Gastrocnemius medialis (tissue), 4 donors: Measurements from ENCODE around the gene PALS2. TPM values are rescaled to one million over a fixed set of nuclear protein-coding genes. Genes with fewer than 3 reads are reported as not detected.

Experiments used
- ATAC-seq, 2 donors: fragments of 150-250 bp; one replicate each; pipeline ENCODE4 v1.9.1; 2016
- DNase-seq, 2 donors: peaks; one replicate each; pipeline ENCODE4 v3.0.0-alpha.2; 2019
- H3K27ac ChIP-seq, 4 donors: fragments of 200-600 bp; sonication (generic); 1 replicate in 1 of 4; 2 replicates in 3 of 4; pipeline ENCODE4 v1.5.1; 2016 to 2018; ENCODE audit warnings: mild to moderate bottlenecking in 2 of 4, moderate library complexity in 1 of 4
- H3K27me3 ChIP-seq, 3 donors: fragments of 200-600 bp; sonication (generic) in 2 of 3; 1 replicate in 1 of 3; 2 replicates in 2 of 3; pipeline versions ENCODE4 v1.5.1 to v1.6.0; 2016 to 2019; ENCODE audit warnings: mild to moderate bottlenecking in 1 of 3, moderate library complexity in 1 of 3
- H3K36me3 ChIP-seq, 2 donors: fragments of 200-600 bp; sonication (generic) in 1 of 2; one replicate each; pipeline ENCODE4 v1.5.1; 2017 to 2018
- H3K4me1 ChIP-seq, 2 donors: fragments of 200-600 bp; sonication (generic) in 1 of 2; one replicate each; pipeline ENCODE4 v1.5.1; 2016 to 2017; ENCODE audit warnings: mild to moderate bottlenecking in 2 of 2
- H3K4me3 ChIP-seq, 4 donors: fragments of 200-600 bp; sonication (generic) in 3 of 4; 1 replicate in 1 of 4; 2 replicates in 3 of 4; pipeline ENCODE4 v1.5.1; 2016 to 2019; ENCODE audit warnings: mild to moderate bottlenecking in 2 of 4
- H3K9me3 ChIP-seq, 3 donors: fragments of 200-600 bp; sonication (generic) in 2 of 3; 1 replicate in 1 of 3; 2 replicates in 2 of 3; pipeline ENCODE4 v1.5.1; 2016 to 2019
- CTCF ChIP-seq, 5 experiments: fragments of 450-650 bp in 3 of 5; fragments of 200-600 bp in 2 of 5; sonication (generic) in 2 of 5; IDR thresholded peaks in 4 of 5; conservative IDR thresholded peaks in 1 of 5; 1 replicate in 4 of 5; 2 replicates in 1 of 5; pipeline ENCODE4 v1.5.1; 2016 to 2019; ENCODE audit warnings: antibody characterized with exemption in 5 of 5, mild to moderate bottlenecking in 3 of 5, moderate library complexity in 3 of 5
- POLR2A ChIP-seq, 2 donors: fragments of 450-650 bp; IDR thresholded peaks; one replicate each; pipeline ENCODE4 v1.6.1; 2017; ENCODE audit warnings: antibody characterized with exemption in 2 of 2, mild to moderate bottlenecking in 2 of 2, moderate library complexity in 2 of 2
- in situ Hi-C, 4 donors: fragments of 200-750 bp; cut with MboI; loops; one replicate each; pipeline versions ENCODE4 v1.15.0 to v1.8.0; 2017; ENCODE audit warnings: low sequenced_read_pairs in 4 of 4
- intact Hi-C: fragments of 100-400 bp; cut with DNase I; formaldehyde crosslinking; loops from one replicate; pipeline ENCODE4 v1.15.1; 2023; ENCODE audit warnings: low total_unique reads
- total RNA-seq, 4 donors: library from RNA; depleted of rRNA; stranded (reverse); fragments of >200 nt; gene quantifications; one replicate each; pipeline versions ENCODE4 v1.1.0 to v1.2.3, GENCODE V29; 2016

The PALS2 gene
- total RNA-seq, 4 donors from 2014 or later, result 11.2 to 17.3 (median 12.4) TPM

GRCh38 chr7:24572393-24572996 lies 757 bp upstream of the PALS2 start:
- Histone ChIP-seq H3K36me3 (no peaks in the 10 kb centered on the region), H3K9me3 (no peaks in the 10 kb centered on the region), H3K4me3 (peak overlapping the region; percentile 70 to 96 (median 84)), H3K27me3 (no peaks in the 10 kb centered on the region), H3K27ac (peak overlapping the region; percentile 95 to 97 (median 96)), H3K4me1 (peaks cover 19 to 30% of the 10 kb centered on the region in 2 donors)
- peak; percentile 38 to 39 for ATAC-seq
- peak; percentile 35 to 36 for DNase-seq
- TF ChIP-seq POLR2A (IDR thresholded peaks at IDR 0.05) (no peak), CTCF (IDR thresholded peaks at IDR 0.05 in 4 of 5, conservative IDR thresholded peaks at IDR 0.05 in 1 of 5) (no peak)
- in situ Hi-C loops, result loop anchor here in 1 of 4 donors (10.0 kb wide), 1 partner anchor 92 kb away; no protein-coding TSS in a partner anchor
- intact Hi-C loops, result loop anchor here (5.0 to 10.0 kb wide), 2 partner anchors 170 to 522 kb away; no protein-coding TSS in a partner anchor

- Histone ChIP-seq H3K9me3 (no peaks in the 10 kb centered on the region), H3K36me3 (no peaks in the 10 kb centered on the region), H3K4me3 (peak overlapping the region; percentile 70 to 96 (median 84)), H3K4me1 (peaks cover 25 to 39% of the 10 kb centered on the region in 2 donors), H3K27ac (peak overlapping the region; percentile 95 to 97 (median 96)), H3K27me3 (no peaks in the 10 kb centered on the region)
- DNase-seq (peak; percentile 20 to 26), ATAC-seq (peak; percentile 53 to 67)
- no peak for TF ChIP-seq CTCF (IDR thresholded peaks at IDR 0.05 in 4 of 5, conservative IDR thresholded peaks at IDR 0.05 in 1 of 5)
- TF ChIP-seq POLR2A (IDR thresholded peaks at IDR 0.05), result no peak
- in situ Hi-C loops (loop anchor here in 1 of 4 donors (10.0 kb wide), 1 partner anchor 91 kb away; no protein-coding TSS in a partner anchor), intact Hi-C loops (loop anchor here (1.0 to 10.0 kb wide), 3 partner anchors 171 to 552 kb away; partner anchors contain the start of gene CYCS)
Measured at GRCh38 chr7:24573554-24574338, 494 bp downstream of the PALS2 start.

- in situ Hi-C loops, result loop anchor here in 1 of 4 donors (10.0 kb wide), 1 partner anchor 90 kb away; no protein-coding TSS in a partner anchor
- no peak for TF ChIP-seq CTCF (IDR thresholded peaks at IDR 0.05 in 4 of 5, conservative IDR thresholded peaks at IDR 0.05 in 1 of 5)
- no peak for TF ChIP-seq POLR2A (IDR thresholded peaks at IDR 0.05)
- no peaks in the 10 kb centered on the region for H3K36me3 ChIP-seq
- H3K27ac ChIP-seq, result peak overlapping the region; percentile 76 to 97 (median 90)
- DNase-seq (no peak), ATAC-seq (no peak)
- H3K4me3 ChIP-seq, result peak overlapping the region; percentile 55 to 83 (median 68)
- H3K4me1 ChIP-seq, result peaks cover 31 to 42% of the 10 kb centered on the region in 2 donors
- intact Hi-C loops, result loop anchor here (5.0 to 10.0 kb wide), 2 partner anchors 172 to 520 kb away; no protein-coding TSS in a partner anchor
- no peaks in the 10 kb centered on the region for H3K27me3 ChIP-seq
- H3K9me3 ChIP-seq, result no peaks in the 10 kb centered on the region
Measured at GRCh38 chr7:24574386-24574785, 1.1 kb downstream of the PALS2 start.

GRCh38 chr7:24574950-24575349 lies 1.7 kb downstream of the PALS2 start:
- no peaks in the 10 kb centered on the region for H3K27me3 ChIP-seq
- H3K36me3 ChIP-seq, result no peaks in the 10 kb centered on the region
- no peaks in the 10 kb centered on the region for H3K9me3 ChIP-seq
- peaks cover 37 to 42% of the 10 kb centered on the region in 2 donors for H3K4me1 ChIP-seq
- DNase-seq (no peak), ATAC-seq (no peak)
- no peak for TF ChIP-seq POLR2A (IDR thresholded peaks at IDR 0.05)
- TF ChIP-seq CTCF (IDR thresholded peaks at IDR 0.05 in 4 of 5, conservative IDR thresholded peaks at IDR 0.05 in 1 of 5), result no peak
- H3K27ac ChIP-seq, result peak overlapping the region in 2 of 4 donors; percentile 97
- H3K4me3 ChIP-seq, result peak overlapping the region in 3 of 4 donors; percentile 55 to 83 (median 66)
- in situ Hi-C loops (loop anchor here in 1 of 4 donors (10.0 kb wide), 1 partner anchor 90 kb away; no protein-coding TSS in a partner anchor), intact Hi-C loops (loop anchor here (5.0 to 10.0 kb wide), 5 partner anchors 92 to 520 kb away; no protein-coding TSS in a partner anchor)
